Measurements from ENCODE around the gene TLK1.
A peak's percentile ranks its signal among the peaks of the same experiment; 100 is the strongest.
"Not testable (repeated sequence)": the region's sequence is repeated elsewhere in the genome, so short reads cannot be mapped to it uniquely, and the experiment has no call there.

TLK1 gene

GRCh38 chr2:171167352-171167997 lies 6.8 kb upstream of the TLK1 start:
- no peak for DNase-seq

GRCh38 chr2:171166328-171166983 lies 5.8 kb upstream of the TLK1 start:
- no peak for DNase-seq

- no peak for DNase-seq
Observed at GRCh38 chr2:171165967-171166327, 5.3 kb upstream of the TLK1 start.

- DNase-seq: no peak
Observed at GRCh38 chr2:171163261-171163660, 2.6 kb upstream of the TLK1 start.

GRCh38 chr2:171162522-171163197 lies 2.0 kb upstream of the TLK1 start:
- DNase-seq: not testable (repeated sequence)

GRCh38 chr2:171160956-171161740 lies 455 bp upstream of the TLK1 start:
- DNase-seq: peak; percentile 58

GRCh38 chr2:171159372-171160118 lies 1.1 kb downstream of the TLK1 start:
- peak; percentile 52 for DNase-seq

- DNase-seq: no peak
Observed at GRCh38 chr2:171158790-171159371, 1.8 kb downstream of the TLK1 start.

GRCh38 chr2:171158036-171158789 lies 2.5 kb downstream of the TLK1 start:
- no peak for DNase-seq

GRCh38 chr2:171157109-171157500 lies 3.6 kb downstream of the TLK1 start:
- no peak for DNase-seq

- DNase-seq: no peak
Observed at GRCh38 chr2:171154348-171154747, 6.3 kb downstream of the TLK1 start.

GRCh38 chr2:171150694-171151285 lies 9.9 kb downstream of the TLK1 start:
- no peak for DNase-seq

- no peak for DNase-seq
Observed at GRCh38 chr2:171149986-171150693, 10.6 kb downstream of the TLK1 start.

- no peak for DNase-seq
Observed at GRCh38 chr2:171149171-171149938, 11.3 kb downstream of the TLK1 start.

GRCh38 chr2:171147081-171147480 lies 13.6 kb downstream of the TLK1 start:
- no peak for DNase-seq

GRCh38 chr2:171146633-171147032 lies 14.1 kb downstream of the TLK1 start:
- no peak for DNase-seq

- no peak for DNase-seq
Observed at GRCh38 chr2:171146071-171146470, 14.6 kb downstream of the TLK1 start.

GRCh38 chr2:171143670-171144062 lies 17.0 kb downstream of the TLK1 start:
- no peak for DNase-seq

- no peak for DNase-seq
Observed at GRCh38 chr2:171142398-171142797, 18.3 kb downstream of the TLK1 start.

GRCh38 chr2:171141320-171141719 lies 19.4 kb downstream of the TLK1 start:
- no peak for DNase-seq
